Measurements from ENCODE around the gene RAD18.
A peak's percentile ranks its signal among the peaks of the same experiment; 100 is the strongest.

The RAD18 gene

DNA sequence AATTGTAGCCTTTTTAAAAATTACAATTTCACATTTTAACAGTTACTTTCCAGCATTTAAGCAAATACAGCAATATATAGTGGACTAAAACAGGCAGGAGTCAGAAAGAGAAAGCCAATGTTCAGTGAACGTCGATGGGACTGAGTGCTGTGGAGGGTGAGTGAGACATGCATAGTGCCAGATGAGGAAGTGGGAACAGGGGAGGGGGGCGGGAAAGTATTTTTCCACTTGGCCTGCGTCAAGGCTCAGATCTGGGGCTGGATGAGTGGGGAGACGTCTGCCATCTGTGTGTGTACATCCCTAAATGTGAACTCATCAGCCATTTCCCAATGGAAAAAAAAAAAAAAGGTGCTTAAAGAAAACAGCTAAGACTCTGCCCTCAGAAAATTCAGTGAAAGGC lies 19.2 kb upstream of the RAD18 start:
- peak; percentile 64 for DNase-seq (ENCODE audit: low read depth)
- no peak overlapping the region for H3K4me3 ChIP-seq (ENCODE audit: control insufficient read depth, low read depth, low read length)
- TF ChIP-seq, protein P1, sequence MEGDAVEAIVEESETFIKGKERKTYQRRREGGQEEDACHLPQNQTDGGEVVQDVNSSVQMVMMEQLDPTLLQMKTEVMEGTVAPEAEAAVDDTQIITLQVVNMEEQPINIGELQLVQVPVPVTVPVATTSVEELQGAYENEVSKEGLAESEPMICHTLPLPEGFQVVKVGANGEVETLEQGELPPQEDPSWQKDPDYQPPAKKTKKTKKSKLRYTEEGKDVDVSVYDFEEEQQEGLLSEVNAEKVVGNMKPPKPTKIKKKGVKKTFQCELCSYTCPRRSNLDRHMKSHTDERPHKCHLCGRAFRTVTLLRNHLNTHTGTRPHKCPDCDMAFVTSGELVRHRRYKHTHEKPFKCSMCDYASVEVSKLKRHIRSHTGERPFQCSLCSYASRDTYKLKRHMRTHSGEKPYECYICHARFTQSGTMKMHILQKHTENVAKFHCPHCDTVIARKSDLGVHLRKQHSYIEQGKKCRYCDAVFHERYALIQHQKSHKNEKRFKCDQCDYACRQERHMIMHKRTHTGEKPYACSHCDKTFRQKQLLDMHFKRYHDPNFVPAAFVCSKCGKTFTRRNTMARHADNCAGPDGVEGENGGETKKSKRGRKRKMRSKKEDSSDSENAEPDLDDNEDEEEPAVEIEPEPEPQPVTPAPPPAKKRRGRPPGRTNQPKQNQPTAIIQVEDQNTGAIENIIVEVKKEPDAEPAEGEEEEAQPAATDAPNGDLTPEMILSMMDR (conservative IDR thresholded peaks at IDR 0.05; ENCODE audit: control insufficient read depth, insufficient read depth, low read depth, low read length) = no peak

GRCh38 chr3:8981700-8982099 lies 18.4 kb upstream of the RAD18 start:
- TF ChIP-seq, protein P1 (conservative IDR thresholded peaks at IDR 0.05; ENCODE audit: control insufficient read depth, insufficient read depth, low read depth, low read length) = no peak
- H3K4me3 ChIP-seq (ENCODE audit: control insufficient read depth, low read depth, low read length) = no peak overlapping the region
- DNase-seq (ENCODE audit: low read depth) = peak; percentile 25

DNA sequence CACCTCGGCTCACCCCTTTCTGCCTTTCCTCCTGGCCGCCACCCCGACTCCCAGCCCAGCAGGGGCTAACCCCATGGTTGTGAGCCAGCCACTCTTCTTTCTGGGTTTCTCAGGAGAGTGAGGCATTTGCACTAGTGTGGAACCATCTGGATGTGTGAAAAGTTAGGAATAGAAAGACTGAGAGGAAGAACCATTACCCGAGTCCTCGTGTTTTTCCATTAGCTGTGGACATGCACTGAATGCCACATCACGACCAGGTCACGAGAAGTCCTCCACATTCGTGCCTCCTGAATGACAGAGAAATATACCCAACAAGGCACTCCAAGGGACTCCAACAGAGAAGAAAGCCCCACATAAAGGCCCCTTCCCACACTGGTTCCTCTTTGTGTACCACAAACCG lies 18.0 kb upstream of the RAD18 start:
- DNase-seq (ENCODE audit: low read depth) = no peak
- no peak overlapping the region for H3K4me3 ChIP-seq (ENCODE audit: control insufficient read depth, low read depth, low read length)
- TF ChIP-seq, protein P1 (conservative IDR thresholded peaks at IDR 0.05; ENCODE audit: control insufficient read depth, insufficient read depth, low read depth, low read length) = no peak

GRCh38 chr3:8980756-8981257 lies 17.5 kb upstream of the RAD18 start:
- TF ChIP-seq, protein P1 (conservative IDR thresholded peaks at IDR 0.05; ENCODE audit: control insufficient read depth, insufficient read depth, low read depth, low read length) = no peak
- peak; percentile 25 for DNase-seq (ENCODE audit: low read depth)
- no peak overlapping the region for H3K4me3 ChIP-seq (ENCODE audit: control insufficient read depth, low read depth, low read length)

- H3K4me3 ChIP-seq (ENCODE audit: control insufficient read depth, low read depth, low read length) = no peak overlapping the region
- TF ChIP-seq, protein P1 (conservative IDR thresholded peaks at IDR 0.05; ENCODE audit: control insufficient read depth, insufficient read depth, low read depth, low read length) = no peak
- peak; percentile 26 for DNase-seq (ENCODE audit: low read depth)
Measured at GRCh38 chr3:8979262-8979661, 16.0 kb upstream of the RAD18 start.

DNA sequence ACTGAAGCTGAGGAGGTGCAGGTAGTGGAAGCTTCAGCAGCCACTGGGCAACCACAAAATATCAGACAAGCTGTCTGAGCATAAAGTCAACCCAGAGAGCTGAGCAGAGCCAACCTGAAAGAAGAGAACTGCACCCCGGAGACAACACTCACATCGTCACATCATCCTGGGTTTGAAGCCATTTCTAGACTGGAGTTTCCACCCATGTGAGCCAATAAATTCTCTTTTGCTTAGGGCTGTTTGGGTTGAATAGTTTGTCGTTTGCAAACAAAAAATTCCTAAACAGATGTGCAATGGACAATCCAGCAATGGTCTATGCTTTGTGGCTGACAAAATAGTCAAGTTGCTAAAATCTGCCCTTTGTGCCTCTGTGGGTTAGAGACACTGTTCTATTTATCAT lies 15.3 kb upstream of the RAD18 start:
- no peak overlapping the region for H3K4me3 ChIP-seq (ENCODE audit: control insufficient read depth, low read depth, low read length)
- DNase-seq (ENCODE audit: low read depth) = no peak
- TF ChIP-seq, protein P1 (conservative IDR thresholded peaks at IDR 0.05; ENCODE audit: control insufficient read depth, insufficient read depth, low read depth, low read length) = no peak
